Measurements from ENCODE around the gene G3BP2.
"Not testable (repeated sequence)": the region's sequence is repeated elsewhere in the genome, so short reads cannot be mapped to it uniquely, and the experiment has no call there.

The G3BP2 gene

GRCh38 chr4:75672461-75673026, 667 bp downstream of the G3BP2 start:
- no peaks in the 10 kb centered on the region for H3K27me3 ChIP-seq (ENCODE audit: insufficient read depth, low read depth)
- peaks cover 43% of the 10 kb centered on the region for H3K4me1 ChIP-seq (ENCODE audit: low read depth, poor library complexity, severe bottlenecking)
- no peak for TF ChIP-seq CTCF (conservative IDR thresholded peaks at IDR 0.05; ENCODE audit: low read depth, low read length)
- H3K9ac ChIP-seq: peak overlapping the region; percentile 84
- peaks cover 46% of the 10 kb centered on the region for H4K20me1 ChIP-seq (ENCODE audit: insufficient read depth)
- peaks cover 55% of the 10 kb centered on the region for H3K79me2 ChIP-seq (ENCODE audit: insufficient read depth, low read depth)
- peak overlapping the region; percentile 87 for H3K27ac ChIP-seq
- H3K4me3 ChIP-seq (IDR thresholded peaks at IDR 0.05; ENCODE audit: insufficient read depth, low read depth, low read length): peak overlapping the region; percentile 95
- H2AFZ ChIP-seq (ENCODE audit: low read depth): peak overlapping the region; percentile 87
- no peaks in the 10 kb centered on the region for H3K36me3 ChIP-seq (ENCODE audit: insufficient read depth)
- peak overlapping the region; percentile 91 for H3K4me2 ChIP-seq

- peak overlapping the region; percentile 91 for H3K4me2 ChIP-seq
- no peaks in the 10 kb centered on the region for H3K36me3 ChIP-seq (ENCODE audit: insufficient read depth)
- H2AFZ ChIP-seq (ENCODE audit: low read depth): peak overlapping the region; percentile 87; the same call in 1 of the 2 replicates
- peaks cover 50% of the 10 kb centered on the region for H4K20me1 ChIP-seq (ENCODE audit: insufficient read depth)
- peaks cover 61% of the 10 kb centered on the region for H3K79me2 ChIP-seq (ENCODE audit: insufficient read depth, low read depth)
- H3K4me3 ChIP-seq (IDR thresholded peaks at IDR 0.05; ENCODE audit: insufficient read depth, low read depth, low read length): peak overlapping the region; percentile 95
- TF ChIP-seq CTCF (conservative IDR thresholded peaks at IDR 0.05; ENCODE audit: low read depth, low read length): no peak
- H3K27me3 ChIP-seq (ENCODE audit: insufficient read depth, low read depth): no peaks in the 10 kb centered on the region
- H3K4me1 ChIP-seq (ENCODE audit: low read depth, poor library complexity, severe bottlenecking): peaks cover 44% of the 10 kb centered on the region
- peak overlapping the region; percentile 87 for H3K27ac ChIP-seq
- H3K9ac ChIP-seq: peak overlapping the region; percentile 84
Observed at GRCh38 chr4:75671802-75672421, 1.3 kb downstream of the G3BP2 start.

- Histone ChIP-seq H3K9ac (no peak overlapping the region), H3K27me3 (ENCODE audit: insufficient read depth, low read depth) (no peaks in the 10 kb centered on the region), H3K4me3 (IDR thresholded peaks at IDR 0.05; ENCODE audit: insufficient read depth, low read depth, low read length) (no peak overlapping the region), H4K20me1 (ENCODE audit: insufficient read depth) (peaks cover 75% of the 10 kb centered on the region), H3K4me2 (peak overlapping the region; percentile 13; the same call in 1 of the 2 replicates), H3K27ac (no peak overlapping the region), H3K36me3 (ENCODE audit: insufficient read depth) (no peaks in the 10 kb centered on the region), H3K79me2 (ENCODE audit: insufficient read depth, low read depth) (peaks cover 95% of the 10 kb centered on the region), H2AFZ (ENCODE audit: low read depth) (no peak overlapping the region), H3K4me1 (ENCODE audit: low read depth, poor library complexity, severe bottlenecking) (peaks cover 60% of the 10 kb centered on the region)
- no peak for TF ChIP-seq CTCF (conservative IDR thresholded peaks at IDR 0.05; ENCODE audit: low read depth, low read length)
Observed at GRCh38 chr4:75668596-75668995, 4.6 kb downstream of the G3BP2 start.

- H3K4me1 ChIP-seq (ENCODE audit: low read depth, poor library complexity, severe bottlenecking): peaks cover 60% of the 10 kb centered on the region
- not testable (repeated sequence) for H3K4me2 ChIP-seq; H3K27ac ChIP-seq; H2AFZ ChIP-seq (ENCODE audit: low read depth); H3K9ac ChIP-seq; H3K36me3 ChIP-seq (ENCODE audit: insufficient read depth); H3K27me3 ChIP-seq (ENCODE audit: insufficient read depth, low read depth); H3K4me3 ChIP-seq (IDR thresholded peaks at IDR 0.05; ENCODE audit: insufficient read depth, low read depth, low read length)
- H3K79me2 ChIP-seq (ENCODE audit: insufficient read depth, low read depth): peaks cover 100% of the 10 kb centered on the region
- H4K20me1 ChIP-seq (ENCODE audit: insufficient read depth): peaks cover 84% of the 10 kb centered on the region
Observed at GRCh38 chr4:75667636-75668035, 5.6 kb downstream of the G3BP2 start.

- no peaks in the 10 kb centered on the region for H3K27me3 ChIP-seq (ENCODE audit: insufficient read depth, low read depth)
- H3K9ac ChIP-seq: no peak overlapping the region
- no peak for TF ChIP-seq CTCF (conservative IDR thresholded peaks at IDR 0.05; ENCODE audit: low read depth, low read length)
- no peak overlapping the region for H2AFZ ChIP-seq (ENCODE audit: low read depth)
- H3K27ac ChIP-seq: no peak overlapping the region
- peaks cover 83% of the 10 kb centered on the region for H4K20me1 ChIP-seq (ENCODE audit: insufficient read depth)
- H3K4me1 ChIP-seq (ENCODE audit: low read depth, poor library complexity, severe bottlenecking): peaks cover 57% of the 10 kb centered on the region
- H3K4me3 ChIP-seq (IDR thresholded peaks at IDR 0.05; ENCODE audit: insufficient read depth, low read depth, low read length): no peak overlapping the region
- H3K36me3 ChIP-seq (ENCODE audit: insufficient read depth): no peaks in the 10 kb centered on the region
- H3K4me2 ChIP-seq: peak overlapping the region; percentile 4; the same call in 1 of the 2 replicates
- peaks cover 99% of the 10 kb centered on the region for H3K79me2 ChIP-seq (ENCODE audit: insufficient read depth, low read depth)
Observed at GRCh38 chr4:75666299-75666698, 6.9 kb downstream of the G3BP2 start.

- not testable (repeated sequence) for H3K36me3 ChIP-seq (ENCODE audit: insufficient read depth); H3K4me3 ChIP-seq (IDR thresholded peaks at IDR 0.05; ENCODE audit: insufficient read depth, low read depth, low read length); H3K27me3 ChIP-seq (ENCODE audit: insufficient read depth, low read depth); H3K27ac ChIP-seq; H3K9ac ChIP-seq; H2AFZ ChIP-seq (ENCODE audit: low read depth); H3K4me2 ChIP-seq
- Histone ChIP-seq H4K20me1 (ENCODE audit: insufficient read depth) (peaks cover 71% of the 10 kb centered on the region), H3K79me2 (ENCODE audit: insufficient read depth, low read depth) (peaks cover 99% of the 10 kb centered on the region), H3K4me1 (ENCODE audit: low read depth, poor library complexity, severe bottlenecking) (peaks cover 49% of the 10 kb centered on the region)
Observed at GRCh38 chr4:75664604-75665003, 8.6 kb downstream of the G3BP2 start.
